Right atrium auricular region (tissue), 2 donors: ENCODE data around the gene NLRP2B. TPM values are rescaled to one million over a fixed set of nuclear protein-coding genes. Genes with fewer than 3 reads are reported as not detected.

Source experiments
- DNase-seq: peaks from one replicate; pipeline ENCODE4 v3.0.0-alpha.2; 2019; ENCODE audit warnings: low spot score
- H3K27ac ChIP-seq, 2 donors: fragments of 200-600 bp; sonication (generic); 1 replicate in 1 of 2; 2 replicates in 1 of 2; pipeline ENCODE4 v1.5.1; 2016 to 2019
- H3K27me3 ChIP-seq, 2 donors: fragments of 200-600 bp; sonication (generic); one replicate each; pipeline versions ENCODE4 v1.5.1 to v1.6.0; 2017 to 2019
- H3K36me3 ChIP-seq: fragments of 200-600 bp; sonication (generic); one replicate; pipeline ENCODE4 v1.5.1; 2016
- H3K4me1 ChIP-seq, 2 donors: fragments of 200-600 bp; sonication (generic); one replicate each; pipeline versions ENCODE4 v1.5.1 to v1.6.0; 2017 to 2019
- H3K4me3 ChIP-seq, 2 donors: fragments of 200-600 bp; sonication (generic); 1 replicate in 1 of 2; 2 replicates in 1 of 2; pipeline ENCODE4 v1.5.1; 2017 to 2019; ENCODE audit warnings: mild to moderate bottlenecking in 1 of 2, moderate library complexity in 1 of 2
- H3K9me3 ChIP-seq, 2 donors: fragments of 200-600 bp; sonication (generic); one replicate each; pipeline ENCODE4 v1.5.1; 2019
- total RNA-seq, 2 donors: library from RNA; depleted of rRNA; stranded (reverse); fragments of >200 nt; gene quantifications; one replicate each; pipeline ENCODE4 v1.1.0, GENCODE V29; 2016
- TF ChIP-seq, protein P1 (sequence below), 2 donors: fragments of 200-600 bp; sonication (generic); IDR thresholded peaks; one replicate each; pipeline ENCODE4 v1.5.1; 2019; ENCODE audit warnings: antibody characterized with exemption in 2 of 2

Gene NLRP2B
- total RNA-seq, 2 donors from 2014 or later = not detected

DNA sequence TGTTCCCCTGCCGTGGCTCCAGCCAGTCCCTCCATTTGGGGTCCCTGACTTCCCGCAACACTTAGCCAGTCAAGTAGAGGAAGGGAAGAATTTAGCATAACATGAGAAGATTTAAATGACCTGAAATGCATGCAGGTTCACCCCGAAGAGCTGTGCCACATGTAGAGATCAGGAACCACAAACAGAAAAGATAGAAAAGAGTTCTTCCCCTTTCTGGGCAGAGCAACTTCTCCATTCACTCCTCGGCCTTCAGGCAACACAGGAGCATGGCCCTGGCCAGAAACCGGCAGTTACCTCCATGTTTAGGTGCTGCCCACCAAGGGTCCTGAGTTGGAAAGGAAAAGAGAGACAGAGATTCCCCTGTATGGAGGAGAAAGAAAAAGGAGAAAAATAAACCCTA lies 5.2 kb downstream of the NLRP2B start:
- no peaks in the 10 kb centered on the region for H3K27me3 ChIP-seq
- no peaks in the 10 kb centered on the region for H3K36me3 ChIP-seq
- H3K9me3 ChIP-seq = peaks cover 0 to 20% of the 10 kb centered on the region in 2 donors
- no peak overlapping the region for H3K4me3 ChIP-seq
- no peaks in the 10 kb centered on the region for H3K4me1 ChIP-seq
- H3K27ac ChIP-seq = no peak overlapping the region
- DNase-seq = no peak
- TF ChIP-seq, protein P1, sequence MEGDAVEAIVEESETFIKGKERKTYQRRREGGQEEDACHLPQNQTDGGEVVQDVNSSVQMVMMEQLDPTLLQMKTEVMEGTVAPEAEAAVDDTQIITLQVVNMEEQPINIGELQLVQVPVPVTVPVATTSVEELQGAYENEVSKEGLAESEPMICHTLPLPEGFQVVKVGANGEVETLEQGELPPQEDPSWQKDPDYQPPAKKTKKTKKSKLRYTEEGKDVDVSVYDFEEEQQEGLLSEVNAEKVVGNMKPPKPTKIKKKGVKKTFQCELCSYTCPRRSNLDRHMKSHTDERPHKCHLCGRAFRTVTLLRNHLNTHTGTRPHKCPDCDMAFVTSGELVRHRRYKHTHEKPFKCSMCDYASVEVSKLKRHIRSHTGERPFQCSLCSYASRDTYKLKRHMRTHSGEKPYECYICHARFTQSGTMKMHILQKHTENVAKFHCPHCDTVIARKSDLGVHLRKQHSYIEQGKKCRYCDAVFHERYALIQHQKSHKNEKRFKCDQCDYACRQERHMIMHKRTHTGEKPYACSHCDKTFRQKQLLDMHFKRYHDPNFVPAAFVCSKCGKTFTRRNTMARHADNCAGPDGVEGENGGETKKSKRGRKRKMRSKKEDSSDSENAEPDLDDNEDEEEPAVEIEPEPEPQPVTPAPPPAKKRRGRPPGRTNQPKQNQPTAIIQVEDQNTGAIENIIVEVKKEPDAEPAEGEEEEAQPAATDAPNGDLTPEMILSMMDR (IDR thresholded peaks at IDR 0.05) = no peak

- H3K4me3 ChIP-seq = no peak overlapping the region
- H3K4me1 ChIP-seq = no peaks in the 10 kb centered on the region
- peaks cover 0 to 16% of the 10 kb centered on the region in 2 donors for H3K9me3 ChIP-seq
- H3K27me3 ChIP-seq = no peaks in the 10 kb centered on the region
- DNase-seq = no peak
- H3K27ac ChIP-seq = no peak overlapping the region
- TF ChIP-seq, protein P1 (IDR thresholded peaks at IDR 0.05) = no peak
- no peaks in the 10 kb centered on the region for H3K36me3 ChIP-seq
Observed at GRCh38 chrX:57669961-57670360, 10.1 kb downstream of the NLRP2B start.

DNA sequence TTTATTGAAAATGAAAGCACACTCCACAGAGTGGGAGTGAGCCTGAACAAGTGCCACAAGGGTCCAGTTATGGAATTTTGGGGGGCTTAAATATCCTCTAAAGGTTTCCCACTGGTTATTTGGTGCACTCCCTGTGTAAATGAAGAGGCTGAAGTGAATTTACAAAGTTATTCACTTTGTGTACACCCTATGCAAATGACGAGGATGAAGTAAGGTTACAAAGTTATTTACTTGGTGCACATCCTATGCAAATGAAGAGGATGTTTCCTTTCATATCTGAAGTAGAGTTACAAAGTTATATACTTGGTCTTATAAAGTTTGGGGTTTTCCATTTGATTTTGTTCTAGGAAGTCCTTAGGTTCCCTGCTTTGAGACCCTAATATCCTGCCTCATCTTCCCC lies 13.1 kb downstream of the NLRP2B start:
- no peak for DNase-seq
- TF ChIP-seq, protein P1 (IDR thresholded peaks at IDR 0.05) = no peak
- Histone ChIP-seq H3K9me3 (no peaks in the 10 kb centered on the region), H3K4me1 (no peaks in the 10 kb centered on the region), H3K27ac (no peak overlapping the region), H3K4me3 (no peak overlapping the region), H3K27me3 (no peaks in the 10 kb centered on the region), H3K36me3 (no peaks in the 10 kb centered on the region)

DNA sequence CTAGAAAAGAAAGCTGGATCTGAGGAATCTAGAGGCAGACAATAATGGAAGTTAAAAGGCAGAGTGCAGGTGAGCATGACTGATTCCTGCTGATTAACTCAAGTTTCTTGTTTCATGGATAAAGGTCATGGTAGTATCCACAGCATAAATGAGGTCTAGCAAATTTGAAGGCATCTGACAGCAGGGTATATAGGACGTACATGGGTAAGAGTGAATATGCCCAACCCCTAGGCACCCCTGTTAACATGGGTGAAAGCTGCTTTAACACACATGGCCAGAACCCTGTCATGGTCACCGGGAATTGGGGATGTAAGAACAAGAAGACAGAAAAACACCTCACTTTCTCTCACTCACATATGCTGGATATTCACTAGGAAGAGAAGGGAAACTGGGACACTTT lies 25.0 kb downstream of the NLRP2B start:
- Histone ChIP-seq H3K4me3 (no peak overlapping the region), H3K9me3 (peaks cover 0 to 10% of the 10 kb centered on the region in 2 donors), H3K27me3 (no peaks in the 10 kb centered on the region), H3K27ac (no peak overlapping the region), H3K36me3 (no peaks in the 10 kb centered on the region), H3K4me1 (no peaks in the 10 kb centered on the region)
- TF ChIP-seq, protein P1 (IDR thresholded peaks at IDR 0.05) = no peak
- no peak for DNase-seq

DNA sequence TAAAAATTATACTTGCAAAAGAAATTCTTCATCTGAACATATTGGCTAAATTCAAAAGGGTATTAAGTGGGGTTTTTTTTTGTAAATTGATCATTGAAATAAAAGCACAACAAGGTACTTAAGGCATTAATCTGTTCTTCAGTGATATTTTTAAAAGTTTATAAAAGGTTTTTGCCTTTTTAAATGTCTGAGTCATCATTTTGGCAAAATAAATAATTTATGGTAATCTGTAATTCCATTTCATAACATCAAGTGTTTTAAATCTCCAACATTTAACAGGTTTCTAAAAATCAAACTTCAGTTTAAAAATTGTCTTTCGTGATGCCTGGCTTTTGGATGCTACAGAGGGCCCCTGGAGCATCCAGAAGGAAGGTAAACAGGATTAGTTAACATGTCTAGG lies 27.4 kb downstream of the NLRP2B start:
- H3K27ac ChIP-seq = no peak overlapping the region
- TF ChIP-seq, protein P1 (IDR thresholded peaks at IDR 0.05) = no peak
- no peaks in the 10 kb centered on the region for H3K4me1 ChIP-seq

GRCh38 chrX:57651169-57651919 lies 28.7 kb downstream of the NLRP2B start:
- no peaks in the 10 kb centered on the region for H3K4me1 ChIP-seq
- H3K27me3 ChIP-seq = no peaks in the 10 kb centered on the region
- no peak overlapping the region for H3K4me3 ChIP-seq
- TF ChIP-seq, protein P1 (IDR thresholded peaks at IDR 0.05) = no peak
- peaks cover 0 to 10% of the 10 kb centered on the region in 2 donors for H3K9me3 ChIP-seq
- DNase-seq = no peak
- H3K36me3 ChIP-seq = no peaks in the 10 kb centered on the region
- H3K27ac ChIP-seq = no peak overlapping the region

More for the DNA sequence above, 27.4 kb downstream of the NLRP2B start:
- Histone ChIP-seq H3K9me3 (peaks cover 0 to 10% of the 10 kb centered on the region in 2 donors), H3K27me3 (no peaks in the 10 kb centered on the region), H3K4me3 (no peak overlapping the region), H3K36me3 (no peaks in the 10 kb centered on the region)
- DNase-seq = no peak
